GM19043 (cell line): ENCODE data around the gene ZNF527.
A peak's percentile ranks its signal among the peaks of the same experiment; 100 is the strongest.
"Not testable (repeated sequence)": the region's sequence is repeated elsewhere in the genome, so short reads cannot be mapped to it uniquely, and the experiment has no call there.

Experiments
- ATAC-seq: cut with Tn5 transposase; IDR thresholded peaks from one replicate; pipeline ENCODE4 v1.9.1; 2021; ENCODE audit warnings: low read depth; ENCODE audit not compliant: unreplicated experiment

The ZNF527 gene

GRCh38 chr19:37370880-37371661, at the start of gene ZNF527:
Gene ZNF527, plus strand, starts transcription at chr19:37371099. Its CDS starts 3,100 bp downstream, at chr19:37374199.
- peak; percentile 95 for ATAC-seq

- no peak for ATAC-seq
Measured at GRCh38 chr19:37329686-37330085, 41.2 kb upstream of the ZNF527 start.

DNA sequence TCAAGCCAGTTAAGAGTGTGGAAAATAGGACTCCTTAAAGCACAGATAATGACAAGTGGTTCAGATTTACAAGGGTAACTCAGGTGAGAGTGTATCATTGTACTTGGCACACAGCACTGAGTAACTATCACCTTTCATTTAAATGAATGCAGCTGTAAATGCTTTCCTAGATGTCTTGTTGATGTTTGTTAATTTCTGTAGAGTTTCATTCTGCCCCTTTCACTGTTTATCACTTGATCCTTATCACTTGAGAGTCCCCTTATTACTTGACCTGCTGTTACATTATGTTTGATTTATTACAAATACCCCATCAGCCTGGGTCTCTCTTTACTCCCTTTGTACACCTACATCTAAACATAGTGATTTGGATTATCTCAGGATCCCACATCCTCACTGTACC, 38.1 kb upstream of the ZNF527 start:
- no peak for ATAC-seq

GRCh38 chr19:37333457-37333856, 37.4 kb upstream of the ZNF527 start:
- no peak for ATAC-seq

- no peak for ATAC-seq
Measured at GRCh38 chr19:37334179-37335071, 36.5 kb upstream of the ZNF527 start.

DNA sequence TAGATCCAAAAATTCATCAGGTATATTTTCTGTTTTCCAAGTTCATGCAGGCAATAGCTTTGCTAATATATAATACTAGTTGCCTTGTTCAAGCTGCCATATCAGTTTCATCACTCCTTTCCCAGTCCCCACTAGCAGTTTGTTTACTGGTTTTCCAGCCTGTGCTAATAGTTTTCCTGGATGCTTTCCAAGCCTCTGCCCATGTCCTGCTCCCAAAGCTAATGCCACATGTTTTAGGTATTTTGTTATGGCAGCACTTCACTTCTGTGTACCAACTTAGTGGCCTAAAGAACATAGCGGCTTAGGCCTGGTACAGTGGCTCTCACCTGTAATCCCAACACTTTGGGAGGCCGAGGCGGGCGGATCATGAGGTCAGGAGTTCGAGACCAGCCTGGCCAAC, 28.1 kb upstream of the ZNF527 start:
- no peak for ATAC-seq

- no peak for ATAC-seq
Measured at GRCh38 chr19:37346091-37346490, 24.8 kb upstream of the ZNF527 start.

- no peak for ATAC-seq
Measured at GRCh38 chr19:37348060-37348459, 22.8 kb upstream of the ZNF527 start.

DNA sequence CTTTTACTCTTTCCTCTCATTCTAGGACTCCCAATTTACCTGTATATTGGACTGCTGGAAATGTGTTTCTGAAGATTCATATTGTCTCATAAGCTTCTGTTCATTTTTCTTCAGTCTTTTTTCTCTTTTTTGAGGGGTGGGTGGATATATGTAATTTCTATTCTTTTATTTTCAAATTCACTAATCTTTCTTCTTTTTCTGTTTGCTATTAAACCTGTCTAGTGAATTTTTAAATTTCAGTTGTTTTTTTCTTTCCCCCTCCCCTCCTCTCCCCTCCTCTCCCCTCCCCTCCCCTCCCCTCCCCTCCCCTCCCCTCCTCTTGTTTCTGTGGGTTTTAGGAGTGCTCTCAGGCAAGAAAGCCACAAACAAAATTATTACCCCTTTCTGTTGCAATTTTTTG, 16.9 kb upstream of the ZNF527 start:
- ATAC-seq = no peak

- ATAC-seq = no peak
Measured at GRCh38 chr19:37355901-37356300, 15.0 kb upstream of the ZNF527 start.

- ATAC-seq = no peak
Measured at GRCh38 chr19:37361994-37362393, 8.9 kb upstream of the ZNF527 start.

DNA sequence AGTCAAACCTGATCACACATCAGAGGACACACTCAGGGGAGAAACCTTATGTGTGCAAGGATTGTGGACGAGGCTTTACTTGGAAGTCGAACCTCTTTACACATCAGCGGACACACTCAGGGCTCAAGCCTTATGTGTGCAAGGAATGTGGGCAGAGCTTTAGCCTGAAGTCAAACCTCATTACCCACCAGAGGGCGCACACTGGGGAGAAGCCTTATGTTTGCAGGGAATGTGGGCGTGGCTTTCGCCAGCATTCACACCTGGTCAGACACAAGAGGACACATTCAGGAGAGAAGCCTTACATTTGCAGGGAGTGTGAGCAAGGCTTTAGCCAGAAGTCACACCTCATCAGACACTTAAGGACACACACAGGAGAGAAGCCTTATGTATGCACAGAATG, 8.2 kb upstream of the ZNF527 start:
- ATAC-seq = no peak

- peak; percentile 10 for ATAC-seq
Measured at GRCh38 chr19:37370386-37370879, 466 bp upstream of the ZNF527 start.

DNA sequence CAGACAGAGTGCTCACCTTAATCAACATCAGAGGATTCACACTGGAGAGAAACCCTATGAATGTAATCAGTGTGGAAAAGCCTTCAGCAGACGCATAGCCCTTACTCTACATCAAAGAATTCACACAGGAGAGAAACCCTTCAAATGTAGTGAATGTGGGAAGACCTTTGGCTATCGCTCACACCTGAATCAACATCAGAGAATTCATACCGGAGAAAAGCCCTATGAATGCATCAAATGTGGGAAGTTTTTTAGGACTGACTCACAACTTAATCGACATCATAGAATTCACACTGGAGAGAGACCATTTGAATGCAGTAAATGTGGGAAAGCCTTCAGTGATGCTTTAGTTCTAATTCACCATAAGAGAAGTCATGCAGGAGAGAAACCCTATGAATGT, 18.3 kb downstream of the ZNF527 start:
- ATAC-seq = no peak

DNA sequence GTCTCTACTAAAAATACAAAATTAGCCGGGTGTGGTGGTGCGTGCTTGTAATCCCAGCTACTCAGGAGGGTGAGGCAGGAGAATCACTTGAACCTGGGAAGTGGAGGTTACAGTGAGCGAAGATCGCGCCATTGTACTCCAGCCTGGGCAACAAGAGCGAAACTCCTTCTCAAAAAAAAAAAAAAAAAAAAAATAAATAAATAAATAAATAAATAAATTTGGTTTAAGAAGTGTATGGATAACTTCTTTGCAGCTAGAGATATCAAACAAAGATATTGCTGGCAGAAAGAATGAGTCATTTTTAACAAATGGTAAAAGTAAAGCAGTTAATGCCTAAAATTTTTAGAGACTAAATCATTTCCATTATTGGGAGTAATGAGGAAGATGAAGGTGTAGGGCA, 20.5 kb downstream of the ZNF527 start:
- not testable (repeated sequence) for ATAC-seq

DNA sequence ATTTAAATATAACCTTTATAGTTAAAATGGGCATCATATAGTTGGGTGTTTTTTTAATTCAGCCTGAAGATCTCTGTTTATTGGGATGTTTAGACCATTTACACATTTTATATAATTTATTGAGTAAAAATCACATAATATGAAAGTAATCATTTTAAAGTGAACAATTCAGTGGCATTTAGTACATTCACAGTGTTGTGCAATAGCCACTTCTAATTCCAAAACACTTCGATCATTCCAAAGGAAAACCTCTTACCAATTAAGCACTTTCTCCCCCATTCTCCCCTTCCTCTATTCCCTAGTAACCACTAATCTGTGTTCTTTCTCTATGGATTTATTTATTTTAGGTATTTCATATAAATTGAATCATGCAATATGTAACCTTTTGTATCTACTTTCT, 30.2 kb downstream of the ZNF527 start:
- no peak for ATAC-seq

GRCh38 chr19:37403403-37403802, 32.5 kb downstream of the ZNF527 start:
- ATAC-seq = no peak

DNA sequence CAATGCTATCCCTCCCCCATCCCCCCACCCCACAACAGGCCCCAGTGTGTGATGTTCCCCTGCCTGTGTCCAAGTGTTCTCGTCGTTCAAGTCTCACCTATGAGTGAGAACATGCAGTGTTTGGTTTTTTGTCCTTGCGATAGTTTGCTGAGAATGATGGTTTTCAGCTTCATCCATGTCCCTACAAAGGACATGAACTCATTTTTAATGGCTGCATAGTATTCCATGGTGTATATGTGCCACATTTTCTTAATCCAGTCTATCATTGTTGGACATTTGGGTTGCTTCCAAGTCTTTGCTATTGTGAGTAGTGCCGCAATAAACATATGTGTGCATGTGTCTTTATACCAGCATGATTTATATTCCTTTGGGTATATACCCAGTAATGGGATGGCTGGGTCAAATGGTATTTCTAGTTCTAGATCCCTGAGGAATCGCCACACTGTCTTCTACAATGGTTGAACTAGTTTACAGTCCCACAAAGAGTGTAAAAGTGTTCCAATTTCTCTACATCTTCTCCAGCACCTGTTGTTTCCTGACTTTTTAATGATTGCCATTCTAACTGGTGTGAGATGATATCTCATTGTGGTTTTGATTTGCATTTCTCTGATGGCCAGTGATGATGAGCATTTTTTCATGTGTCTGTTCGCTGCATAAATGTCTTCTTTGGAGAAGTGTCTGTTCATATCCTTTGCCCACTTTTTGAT, 35.4 kb downstream of the ZNF527 start:
- ATAC-seq = not testable (repeated sequence)

DNA sequence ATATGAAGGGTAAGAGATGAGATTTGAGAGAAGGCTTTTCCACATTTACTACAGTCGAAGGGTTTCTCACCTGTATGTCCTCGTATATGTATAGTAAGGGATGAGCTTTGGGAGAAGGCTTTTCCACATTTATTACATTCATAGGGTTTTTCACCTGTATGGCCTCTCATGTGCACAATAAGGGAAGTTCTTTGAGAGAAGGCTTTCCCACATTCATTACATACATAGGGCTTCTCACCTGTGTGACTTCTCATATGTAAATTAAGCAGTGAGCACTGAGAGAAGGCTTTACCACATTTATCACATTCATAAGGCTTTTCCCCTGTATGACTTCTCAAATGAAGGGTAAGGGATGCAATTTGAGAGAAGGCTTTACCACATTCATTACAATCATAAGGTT, 41.8 kb downstream of the ZNF527 start:
- ATAC-seq = no peak

DNA sequence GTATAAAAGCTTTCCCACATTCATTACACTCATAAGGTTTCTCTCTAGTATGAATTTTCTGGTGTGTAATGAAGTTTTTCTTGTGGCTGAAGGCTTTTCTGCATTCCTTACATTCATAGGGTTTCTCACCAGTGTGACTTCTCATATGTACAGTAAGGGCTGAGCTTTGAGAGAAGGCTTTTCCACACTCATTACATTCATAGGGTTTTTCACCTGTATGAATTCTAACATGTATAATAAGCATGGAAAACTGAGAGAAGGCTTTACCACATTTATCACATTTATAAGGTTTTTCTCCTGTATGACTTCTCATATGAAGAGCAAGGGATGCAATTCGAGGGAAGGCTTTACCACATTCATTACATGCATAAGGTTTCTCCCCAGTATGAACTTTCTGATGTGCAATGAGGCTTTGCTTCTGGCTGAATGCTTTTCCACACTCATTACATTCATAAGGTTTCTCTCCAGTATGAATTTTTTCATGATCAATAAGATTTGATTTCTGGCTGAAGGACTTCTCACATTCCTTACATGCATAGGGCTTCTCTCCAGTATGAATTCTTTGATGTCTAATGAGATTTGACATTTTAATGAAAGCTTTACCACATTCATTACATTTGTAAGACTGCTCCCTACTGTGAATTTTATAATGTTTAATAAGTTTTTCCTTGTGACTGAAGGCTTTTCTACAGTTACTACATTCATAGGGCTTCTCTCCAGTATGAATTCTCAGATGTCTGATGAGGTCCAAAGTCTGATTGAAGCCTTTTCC, 42.6 kb downstream of the ZNF527 start:
- no peak for ATAC-seq
